Measurements from ENCODE around the gene MAP3K3.

The MAP3K3 gene

GRCh38 chr17:63622574-63623390 is 565 bp downstream of the MAP3K3 start:
- peak; percentile 21 to 23 for ATAC-seq

GRCh38 chr17:63623786-63624530 is 1.7 kb downstream of the MAP3K3 start:
- no peak for ATAC-seq

- ATAC-seq, result no peak
Observed at GRCh38 chr17:63624531-63624880, 2.3 kb downstream of the MAP3K3 start.

- no peak for ATAC-seq
Observed at GRCh38 chr17:63626551-63627180, 4.4 kb downstream of the MAP3K3 start.

- ATAC-seq, result no peak
Observed at GRCh38 chr17:63629627-63630026, 7.4 kb downstream of the MAP3K3 start.

- ATAC-seq, result no peak
Observed at GRCh38 chr17:63631062-63631461, 8.8 kb downstream of the MAP3K3 start.

GRCh38 chr17:63631626-63632025 is 9.4 kb downstream of the MAP3K3 start:
- ATAC-seq, result no peak

GRCh38 chr17:63633742-63634141 is 11.5 kb downstream of the MAP3K3 start:
- no peak for ATAC-seq

GRCh38 chr17:63634163-63634562 is 11.9 kb downstream of the MAP3K3 start:
- no peak for ATAC-seq

- ATAC-seq, result no peak
Observed at GRCh38 chr17:63634816-63635215, 12.6 kb downstream of the MAP3K3 start.

GRCh38 chr17:63635290-63635689 is 13.1 kb downstream of the MAP3K3 start:
- ATAC-seq, result no peak

GRCh38 chr17:63635787-63636186 is 13.6 kb downstream of the MAP3K3 start:
- no peak for ATAC-seq

GRCh38 chr17:63639125-63639524 is 16.9 kb downstream of the MAP3K3 start:
- no peak for ATAC-seq

- ATAC-seq, result no peak
Observed at GRCh38 chr17:63640038-63640437, 17.8 kb downstream of the MAP3K3 start.

- ATAC-seq, result no peak
Observed at GRCh38 chr17:63641692-63642448, 19.7 kb downstream of the MAP3K3 start.

- ATAC-seq, result no peak
Observed at GRCh38 chr17:63644846-63645245, 22.6 kb downstream of the MAP3K3 start.

- no peak for ATAC-seq
Observed at GRCh38 chr17:63645775-63646487, 23.7 kb downstream of the MAP3K3 start.

GRCh38 chr17:63646488-63646806 is 24.2 kb downstream of the MAP3K3 start:
- ATAC-seq, result no peak

GRCh38 chr17:63647065-63647725 is 25.0 kb downstream of the MAP3K3 start:
- ATAC-seq, result no peak

GRCh38 chr17:63647936-63648335 is 25.7 kb downstream of the MAP3K3 start:
- no peak for ATAC-seq

GRCh38 chr17:63649813-63650212 is 27.6 kb downstream of the MAP3K3 start:
- ATAC-seq, result no peak

- ATAC-seq, result no peak
Observed at GRCh38 chr17:63652106-63652505, 29.9 kb downstream of the MAP3K3 start.

Data from activated CD4-positive, CD25-positive, alpha-beta regulatory T cell treated with anti-CD3 and anti-CD28 coated beads, Interleukin-2, amount 50 U/mL, for 24 hours (primary cell).